GM19351 (cell line): ENCODE data around the gene BMPR2.
"Not testable (repeated sequence)": the region's sequence is repeated elsewhere in the genome, so short reads cannot be mapped to it uniquely, and the experiment has no call there.

ENCODE experiments used
- ATAC-seq: cut with Tn5 transposase; IDR thresholded peaks from one replicate; pipeline ENCODE4 v1.9.1; 2021; ENCODE audit warnings: mild to moderate bottlenecking, moderate library complexity; ENCODE audit not compliant: unreplicated experiment

The BMPR2 gene

GRCh38 chr2:202378662-202379358, 2.7 kb downstream of the BMPR2 start:
- ATAC-seq, result no peak

DNA sequence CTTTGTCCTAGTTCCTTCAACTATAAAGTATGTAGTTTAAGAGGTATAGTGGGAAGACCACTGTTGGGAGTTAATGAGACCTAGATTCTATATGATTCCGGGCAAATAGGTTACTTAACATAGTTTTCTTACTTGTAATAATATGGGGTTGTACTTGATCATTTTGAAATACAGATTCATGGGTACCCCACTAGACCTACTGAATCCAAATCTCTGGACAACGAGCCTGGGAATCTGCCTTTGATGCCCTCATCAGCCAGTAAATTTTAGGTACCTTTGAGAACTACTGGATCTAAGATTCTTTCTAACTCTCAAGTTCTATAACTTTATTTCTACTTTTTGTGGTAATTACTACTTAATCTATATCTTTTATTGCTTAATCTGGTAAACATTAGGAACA, 6.6 kb downstream of the BMPR2 start:
- ATAC-seq, result no peak

DNA sequence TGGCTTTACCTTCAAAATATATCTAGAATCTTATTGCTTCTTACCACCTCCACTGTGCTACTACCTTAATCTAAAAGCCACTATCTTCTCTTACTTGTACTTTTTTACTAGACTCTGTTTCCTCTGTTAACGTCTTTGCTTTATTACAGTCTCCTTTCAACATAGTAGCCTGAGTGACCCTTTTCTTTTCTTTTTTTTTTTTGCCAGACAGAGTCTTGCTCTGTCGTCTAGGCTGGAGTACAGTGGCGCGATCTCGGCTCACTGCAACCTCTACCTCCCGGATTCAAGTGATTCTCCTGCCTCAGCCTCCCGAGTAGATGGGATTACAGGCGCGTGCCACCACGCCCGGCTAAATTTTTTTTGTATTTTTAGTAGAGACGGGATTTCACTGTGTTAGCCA, 10.4 kb downstream of the BMPR2 start:
- ATAC-seq, result not testable (repeated sequence)

- ATAC-seq, result no peak
Observed at GRCh38 chr2:202387608-202388342, 11.6 kb downstream of the BMPR2 start.

GRCh38 chr2:202400941-202401340, 24.8 kb downstream of the BMPR2 start:
- no peak for ATAC-seq

DNA sequence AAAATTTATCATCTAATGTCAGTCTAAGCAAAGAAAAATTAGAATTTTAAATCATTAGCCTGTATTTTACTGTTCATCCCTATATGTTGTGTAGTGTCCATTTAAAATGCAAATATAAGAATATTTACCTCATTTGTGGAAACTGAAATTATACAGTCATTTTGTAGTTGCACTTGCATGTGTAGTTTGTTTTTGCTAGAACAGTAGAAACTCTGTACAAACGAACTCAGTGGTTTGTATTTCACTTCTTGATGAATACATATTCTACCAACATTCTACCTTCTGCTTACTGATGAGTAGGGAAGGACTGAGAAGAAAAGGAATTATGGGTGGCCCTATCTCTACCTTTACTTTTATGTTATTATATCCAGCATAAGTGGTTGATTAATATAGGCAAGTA, 29.7 kb downstream of the BMPR2 start:
- ATAC-seq, result no peak

- ATAC-seq, result no peak
Observed at GRCh38 chr2:202406445-202406978, 30.4 kb downstream of the BMPR2 start.

GRCh38 chr2:202408546-202409140, 32.5 kb downstream of the BMPR2 start:
- ATAC-seq, result no peak

GRCh38 chr2:202410092-202410491, 34.0 kb downstream of the BMPR2 start:
- ATAC-seq, result no peak

DNA sequence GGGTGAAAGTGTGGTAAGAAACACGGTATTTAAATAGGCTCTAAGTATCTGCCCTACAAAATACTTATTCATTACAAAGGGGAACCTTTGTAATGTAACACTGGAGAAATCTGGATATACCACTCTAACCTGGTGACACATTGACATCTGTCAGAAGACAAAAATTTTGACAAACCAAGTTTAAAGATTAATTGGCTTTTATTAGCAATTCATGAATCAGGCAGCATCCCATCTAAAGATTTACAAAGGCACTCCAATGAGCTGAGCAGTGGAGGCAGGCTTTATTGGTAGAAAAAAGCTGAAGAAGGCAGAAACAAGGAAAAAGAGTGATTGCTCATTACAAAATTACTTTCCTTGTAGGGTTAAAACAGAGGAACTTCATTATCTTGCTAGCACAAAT, 35.0 kb downstream of the BMPR2 start:
- no peak for ATAC-seq

DNA sequence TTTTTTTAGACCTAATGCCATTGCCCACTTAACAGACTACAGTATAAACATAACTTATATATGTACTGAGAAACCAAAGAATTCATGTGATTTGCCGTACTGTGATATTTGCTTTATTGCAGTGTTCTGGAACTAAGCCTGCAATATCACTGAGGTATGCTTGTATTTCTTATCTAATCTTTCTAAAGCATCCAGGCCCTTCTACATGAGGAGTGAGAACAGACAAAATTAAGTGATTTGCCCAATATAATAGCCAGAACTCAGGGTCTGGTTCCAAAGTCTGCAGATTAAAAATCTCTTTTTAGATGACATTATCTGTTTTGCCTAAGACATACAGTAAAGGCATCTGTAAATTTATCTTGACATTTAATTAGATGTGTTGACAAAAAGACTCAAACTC, 41.9 kb downstream of the BMPR2 start:
- ATAC-seq, result no peak

DNA sequence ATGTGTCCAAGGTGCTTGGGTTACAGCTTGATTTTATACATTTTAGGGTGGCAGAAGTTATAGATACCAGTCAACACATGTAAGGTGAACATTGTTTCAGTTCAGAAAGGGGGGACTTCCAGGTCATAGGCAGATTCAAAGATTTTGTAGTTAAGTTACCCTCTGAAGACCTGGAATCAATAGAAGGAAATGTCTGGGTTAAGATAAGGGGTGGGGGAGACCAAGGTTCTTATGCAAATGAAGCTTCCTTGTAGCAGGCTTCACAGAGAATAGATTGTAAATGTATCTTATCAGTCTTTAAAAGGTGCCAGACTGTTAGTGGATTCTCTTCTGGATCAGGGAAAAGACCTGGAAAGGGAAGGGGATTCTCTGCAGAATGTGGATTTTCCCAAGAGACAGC, 42.4 kb downstream of the BMPR2 start:
- no peak for ATAC-seq

DNA sequence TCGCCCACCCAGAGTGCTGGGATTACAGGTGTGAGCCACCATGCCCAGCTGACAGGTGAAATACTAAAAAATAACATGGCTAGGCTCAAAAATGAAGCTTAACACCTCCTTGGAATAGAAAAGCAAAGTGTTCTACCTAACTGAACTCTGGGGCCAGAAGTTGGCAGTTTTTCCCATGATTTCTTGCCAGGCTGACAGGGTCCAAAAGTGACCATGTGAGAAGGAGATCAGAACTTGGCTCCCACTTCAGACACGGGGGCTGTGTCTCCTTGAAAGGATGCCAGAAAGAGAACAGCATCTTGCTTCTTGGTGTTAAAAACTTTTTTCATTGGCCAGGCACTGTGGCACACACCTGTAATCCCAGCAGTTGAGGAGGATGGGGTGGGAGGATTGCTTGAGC, 47.0 kb downstream of the BMPR2 start:
- no peak for ATAC-seq

DNA sequence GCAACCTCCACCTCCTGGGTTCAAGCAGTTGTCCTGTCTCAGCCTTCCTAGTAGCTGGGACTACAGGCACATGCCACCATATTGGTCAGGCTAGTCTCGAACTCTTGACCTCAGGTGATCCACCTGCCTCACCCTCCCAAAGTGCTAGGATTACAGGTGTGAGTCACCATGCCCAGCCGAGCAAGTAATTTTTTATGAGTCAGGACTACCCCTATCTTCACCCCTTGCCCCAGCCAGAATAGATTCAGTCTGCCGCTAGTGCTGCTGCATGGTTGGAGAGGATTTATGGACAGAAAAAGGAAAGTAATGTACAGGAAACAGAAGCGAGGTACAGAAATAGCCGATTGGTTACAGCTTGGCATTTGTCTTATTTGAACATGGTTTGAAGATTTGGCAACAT, 48.9 kb downstream of the BMPR2 start:
- no peak for ATAC-seq

GRCh38 chr2:202426751-202427150, 50.6 kb downstream of the BMPR2 start:
- no peak for ATAC-seq

DNA sequence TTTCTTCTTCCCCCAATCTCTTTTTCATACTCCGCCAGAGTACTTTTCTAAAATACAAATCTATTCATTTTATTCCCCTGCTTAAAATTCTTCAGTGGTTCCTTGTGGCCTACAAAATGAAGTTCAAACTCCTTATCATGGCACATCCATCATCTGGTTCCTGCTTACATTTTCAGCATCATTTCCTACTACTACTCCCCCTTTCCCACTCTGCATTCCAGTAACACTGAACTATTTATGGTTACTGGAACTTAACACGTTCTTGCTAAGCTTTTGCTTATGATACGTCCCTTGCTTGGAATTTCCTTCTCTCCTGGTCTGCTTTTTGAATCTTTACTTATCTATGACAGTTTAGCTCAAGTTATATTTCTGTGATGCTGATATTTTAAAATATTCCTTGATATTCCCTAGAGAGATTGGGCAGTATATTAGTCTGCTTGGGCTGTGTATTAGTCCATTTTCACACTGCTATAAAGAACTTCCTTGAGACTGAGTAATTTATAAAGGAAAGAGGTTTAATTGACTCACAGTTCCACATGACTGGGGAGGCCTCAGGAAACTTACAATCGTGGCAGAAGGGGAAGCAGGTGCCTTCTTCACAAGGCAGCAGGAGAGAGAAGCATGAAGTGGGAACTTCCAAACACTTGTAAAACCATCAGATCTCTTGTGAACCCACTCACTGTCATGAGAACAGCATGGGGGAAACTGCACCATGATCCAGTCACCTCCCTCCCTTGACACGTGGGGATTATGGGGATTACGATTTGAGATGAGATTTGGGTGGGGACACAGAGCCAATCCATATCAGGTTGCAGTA, 53.2 kb downstream of the BMPR2 start:
- ATAC-seq, result no peak

DNA sequence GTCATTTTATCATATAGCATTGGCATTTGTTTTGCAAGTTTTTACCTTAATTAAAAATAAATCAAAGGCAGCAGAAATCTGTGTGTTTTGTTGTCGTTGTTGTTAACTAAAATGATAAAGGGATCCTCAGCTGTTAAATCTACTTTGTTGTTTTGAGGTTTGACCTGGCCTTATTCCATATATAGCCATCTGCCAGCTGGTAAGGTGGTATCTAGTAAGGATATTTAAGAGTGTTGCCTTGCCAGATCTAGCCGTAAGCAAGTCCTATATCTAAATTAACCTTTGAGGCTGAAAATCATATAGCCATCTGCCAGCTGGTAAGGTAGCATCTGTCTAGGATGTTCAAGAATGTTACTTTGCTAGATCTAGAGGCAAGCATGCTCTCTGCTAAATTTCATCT, 56.6 kb downstream of the BMPR2 start:
- ATAC-seq, result no peak

GRCh38 chr2:202434472-202434871, 58.3 kb downstream of the BMPR2 start:
- ATAC-seq, result no peak

DNA sequence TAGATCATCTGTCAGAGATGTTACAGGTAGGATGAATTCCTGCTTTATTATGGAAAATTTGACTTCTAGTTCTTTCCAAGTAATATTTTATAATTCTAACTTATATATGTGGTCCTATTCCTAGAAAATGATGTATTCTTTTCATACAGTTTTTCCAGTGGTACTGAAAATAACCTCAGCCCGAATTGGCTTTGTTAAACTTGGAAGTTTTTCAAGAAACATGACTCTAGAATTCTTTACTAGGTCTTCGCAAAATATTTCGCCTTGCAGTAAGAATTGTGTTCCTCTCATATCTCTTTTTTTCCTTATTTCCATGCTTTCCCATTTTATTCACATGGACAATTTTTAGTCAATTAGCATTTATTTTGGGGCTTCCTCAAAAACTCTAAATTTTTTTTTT, 60.5 kb downstream of the BMPR2 start:
- no peak for ATAC-seq

DNA sequence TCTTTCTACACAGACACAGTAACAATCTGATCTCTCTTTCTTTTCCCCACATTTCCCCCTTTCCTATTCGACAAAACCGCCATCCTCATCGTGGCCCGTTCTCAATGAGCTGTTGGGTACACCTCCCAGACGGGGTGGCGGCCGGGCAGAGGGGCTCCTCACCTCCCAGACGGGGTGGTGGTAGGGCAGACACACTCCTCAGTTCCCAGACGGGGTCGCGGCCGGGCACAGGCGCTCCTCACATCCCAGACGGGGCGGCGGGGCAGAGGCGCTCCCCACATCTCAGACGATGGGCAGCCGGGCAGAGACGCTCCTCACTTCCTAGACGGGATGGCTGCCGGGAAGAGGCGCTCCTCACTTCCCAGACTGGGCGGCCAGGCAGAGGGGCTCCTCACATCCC, 64.0 kb downstream of the BMPR2 start:
- ATAC-seq, result not testable (repeated sequence)

GRCh38 chr2:202442882-202443281, 66.8 kb downstream of the BMPR2 start:
- no peak for ATAC-seq
